ENCODE measurements around the gene MIAT.

Gene MIAT

DNA sequence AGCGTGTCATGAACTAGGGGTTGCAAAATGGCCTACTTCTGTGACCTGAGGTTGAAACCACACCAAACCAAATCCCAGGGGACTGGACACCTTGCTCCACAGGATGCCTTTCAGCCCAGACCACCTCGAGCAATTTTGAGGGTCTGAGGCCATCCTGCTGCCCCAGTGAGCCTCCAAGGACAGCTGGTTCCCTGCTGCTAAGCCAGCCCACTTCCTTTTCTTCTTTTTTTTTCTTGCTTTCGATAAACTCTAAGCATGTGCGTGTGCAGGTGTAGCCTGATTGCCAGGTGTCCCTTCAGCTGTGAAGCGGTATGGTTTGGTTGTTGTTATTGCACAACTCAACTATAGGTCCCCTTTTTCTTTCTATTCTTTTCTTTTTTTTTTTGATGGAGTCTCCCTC, 42.2 kb upstream of the MIAT start:
- H3K4me3 ChIP-seq: no peak overlapping the region
- no peak for TF ChIP-seq POLR2AphosphoS5 (IDR thresholded peaks at IDR 0.05; ENCODE audit: borderline replicate concordance, low read depth, low read length)
- TF ChIP-seq EZH2 (IDR thresholded peaks at IDR 0.05): no peak
- H3K27ac ChIP-seq: no peak overlapping the region
- H3K9ac ChIP-seq (ENCODE audit: insufficient read length): no peak overlapping the region
- DNase-seq (ENCODE audit: low read depth, low spot score): no peak
- H3K36me3 ChIP-seq (ENCODE audit: insufficient read depth, low read length): no peaks in the 10 kb centered on the region
- no peaks in the 10 kb centered on the region for H3K9me3 ChIP-seq (ENCODE audit: low read depth, low read length)

DNA sequence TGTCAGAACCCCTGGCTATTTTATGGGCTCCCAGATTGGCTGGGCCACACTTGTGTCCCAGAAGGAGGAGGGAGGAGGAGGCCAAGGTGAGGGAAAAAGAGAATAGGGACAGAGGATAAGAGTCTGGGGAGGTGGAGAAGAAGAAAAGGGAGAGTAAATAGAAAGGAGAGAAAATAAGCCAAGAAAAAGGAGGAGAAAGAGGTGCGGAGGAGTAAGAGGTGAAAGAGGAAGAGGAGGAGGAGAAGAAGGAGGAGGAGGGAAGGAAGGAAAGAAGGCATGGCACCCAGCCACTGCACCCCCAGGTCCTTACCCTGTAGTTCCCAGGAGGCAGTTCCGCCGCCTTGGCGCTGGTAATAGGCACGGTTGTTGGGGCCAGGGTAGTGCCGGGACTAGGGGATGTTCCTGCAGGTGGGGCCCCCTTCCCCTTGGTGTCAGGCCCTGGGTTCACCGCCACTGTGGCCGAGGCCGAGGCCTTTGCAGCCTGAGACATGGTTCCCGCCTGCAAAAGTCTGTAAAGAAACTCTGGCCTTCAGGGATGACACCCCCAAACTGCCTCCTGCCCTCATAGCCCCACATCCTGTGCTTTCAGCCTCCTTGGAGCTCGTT, 41.5 kb upstream of the MIAT start:
- no peaks in the 10 kb centered on the region for H3K36me3 ChIP-seq (ENCODE audit: insufficient read depth, low read length)
- H3K27ac ChIP-seq: no peak overlapping the region
- no peak for DNase-seq (ENCODE audit: low read depth, low spot score)
- H3K9ac ChIP-seq (ENCODE audit: insufficient read length): no peak overlapping the region
- no peak overlapping the region for H3K4me3 ChIP-seq
- H3K9me3 ChIP-seq (ENCODE audit: low read depth, low read length): no peaks in the 10 kb centered on the region
- TF ChIP-seq FOXP2 (optimal IDR thresholded peaks at IDR 0.05; ENCODE audit: control extremely low read depth, extremely low read length, insufficient read depth) (no peak), EZH2 (IDR thresholded peaks at IDR 0.05) (no peak), POLR2AphosphoS5 (IDR thresholded peaks at IDR 0.05; ENCODE audit: borderline replicate concordance, low read depth, low read length) (no peak)

DNA sequence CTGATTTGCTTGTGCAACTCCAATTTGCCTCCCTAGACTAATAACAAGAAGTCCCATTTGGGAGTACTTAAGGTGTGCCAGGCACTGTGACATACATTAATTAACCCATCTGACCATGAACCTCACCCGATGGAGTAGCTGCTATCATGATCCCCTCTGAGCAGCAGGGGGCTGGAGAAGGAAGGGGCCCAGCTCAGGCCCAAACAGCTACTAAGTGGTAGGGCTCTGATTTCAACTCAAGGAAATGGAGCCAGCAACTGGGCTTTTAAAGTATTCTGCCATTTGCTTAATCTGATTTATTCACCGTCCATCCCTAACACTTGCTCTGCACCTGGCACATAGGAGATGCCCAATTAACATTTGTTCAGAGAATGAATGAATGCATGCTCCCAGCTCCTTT, 40.7 kb upstream of the MIAT start:
- TF ChIP-seq FOXP2 (optimal IDR thresholded peaks at IDR 0.05; ENCODE audit: control extremely low read depth, extremely low read length, insufficient read depth): no peak
- TF ChIP-seq EZH2 (IDR thresholded peaks at IDR 0.05): no peak
- no peak for TF ChIP-seq POLR2AphosphoS5 (IDR thresholded peaks at IDR 0.05; ENCODE audit: borderline replicate concordance, low read depth, low read length)
- H3K4me3 ChIP-seq: no peak overlapping the region
- H3K9ac ChIP-seq (ENCODE audit: insufficient read length): no peak overlapping the region
- H3K36me3 ChIP-seq (ENCODE audit: insufficient read depth, low read length): no peaks in the 10 kb centered on the region
- no peak for DNase-seq (ENCODE audit: low read depth, low spot score)
- H3K27ac ChIP-seq: no peak overlapping the region
- no peaks in the 10 kb centered on the region for H3K9me3 ChIP-seq (ENCODE audit: low read depth, low read length)

DNA sequence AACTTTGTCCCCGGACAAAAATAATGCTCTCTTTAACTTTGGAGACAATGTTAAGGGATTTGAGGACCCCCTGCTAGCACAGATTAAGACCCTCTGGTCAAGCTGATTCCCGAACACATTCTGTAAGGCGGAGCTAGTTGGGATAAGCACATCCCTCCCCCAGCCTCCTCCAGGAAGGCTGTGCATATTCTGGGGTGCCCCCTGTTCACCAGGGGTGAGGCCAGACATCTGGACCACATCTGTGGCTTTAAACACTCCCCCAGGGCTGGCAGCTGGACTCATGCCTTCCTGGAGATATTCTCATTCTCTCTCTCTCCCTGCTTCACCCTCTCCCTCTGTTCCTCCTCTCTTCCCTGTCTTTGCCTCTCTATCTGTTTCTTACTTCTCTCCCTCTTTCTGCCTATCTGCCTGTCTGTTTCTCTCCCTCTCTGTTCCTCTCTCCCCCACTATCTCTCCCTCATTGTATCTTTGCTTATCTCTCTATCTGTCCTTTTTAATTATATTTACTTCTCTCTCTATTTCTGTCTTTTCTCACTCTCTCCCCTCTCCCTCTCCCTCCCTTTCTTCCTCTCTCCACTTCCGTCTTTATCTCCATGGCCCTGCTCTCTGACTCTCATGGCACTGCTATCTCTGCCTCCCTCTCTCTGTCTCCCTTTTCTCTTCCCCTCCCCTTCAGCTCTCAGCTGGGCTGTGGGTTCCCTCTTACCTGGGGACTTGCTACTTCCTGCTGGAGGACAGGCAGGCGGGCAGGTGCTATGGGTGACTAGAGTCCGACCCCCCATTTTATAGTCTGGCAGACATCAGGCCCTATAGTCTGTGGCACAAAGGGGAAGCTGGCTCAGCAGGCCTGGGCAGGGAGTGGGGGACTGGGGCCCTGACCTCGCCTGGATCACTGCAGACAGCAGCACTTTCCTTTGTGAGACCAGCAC, 39.9 kb upstream of the MIAT start, which contains the start of gene CRYBB1:
Gene CRYBB1 (minus strand): TSS at position 757 of the 929 bp plus-strand sequence. CDS start 1,708 bp downstream, outside the sequence.
- H3K4me3 ChIP-seq: no peak within 1 kb of the TSS
- H3K36me3 ChIP-seq (ENCODE audit: insufficient read depth, low read length): no peaks in the 10 kb centered on the region
- no peak for TF ChIP-seq FOXP2 (optimal IDR thresholded peaks at IDR 0.05; ENCODE audit: control extremely low read depth, extremely low read length, insufficient read depth)
- no peak for TF ChIP-seq POLR2AphosphoS5 (IDR thresholded peaks at IDR 0.05; ENCODE audit: borderline replicate concordance, low read depth, low read length)
- TF ChIP-seq EZH2 (IDR thresholded peaks at IDR 0.05): no peak
- no peak for DNase-seq (ENCODE audit: low read depth, low spot score)
- no peak within 1 kb of the TSS for H3K27ac ChIP-seq
- H3K9ac ChIP-seq (ENCODE audit: insufficient read length): no peak within 1 kb of the TSS
- H3K9me3 ChIP-seq (ENCODE audit: low read depth, low read length): no peaks in the 10 kb centered on the region

DNA sequence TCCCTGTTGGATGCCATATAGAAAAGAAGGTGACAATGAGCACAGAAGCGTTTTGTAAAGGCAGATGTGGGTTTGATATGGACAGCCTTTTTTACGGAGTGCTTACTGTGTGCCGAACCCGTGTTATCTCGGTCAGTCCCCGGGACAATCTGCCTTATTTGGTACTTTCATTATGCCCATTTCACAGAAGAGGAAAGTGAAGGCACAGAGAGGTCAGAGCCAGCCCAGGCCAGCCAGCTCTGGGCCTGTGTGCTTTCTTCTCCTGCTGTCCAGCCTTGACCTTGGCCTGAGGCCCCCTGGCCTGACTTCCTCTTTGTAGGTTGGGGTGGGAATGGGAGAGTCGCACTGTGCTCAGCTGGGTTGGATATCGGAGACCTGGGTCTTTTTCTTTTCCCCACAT, 38.9 kb upstream of the MIAT start:
- Histone ChIP-seq H3K9me3 (ENCODE audit: low read depth, low read length) (no peaks in the 10 kb centered on the region), H3K4me3 (no peak overlapping the region), H3K9ac (ENCODE audit: insufficient read length) (no peak overlapping the region), H3K27ac (no peak overlapping the region), H3K36me3 (ENCODE audit: insufficient read depth, low read length) (no peaks in the 10 kb centered on the region)
- no peak for DNase-seq (ENCODE audit: low read depth, low spot score)
- TF ChIP-seq FOXP2 (optimal IDR thresholded peaks at IDR 0.05; ENCODE audit: control extremely low read depth, extremely low read length, insufficient read depth): no peak

DNA sequence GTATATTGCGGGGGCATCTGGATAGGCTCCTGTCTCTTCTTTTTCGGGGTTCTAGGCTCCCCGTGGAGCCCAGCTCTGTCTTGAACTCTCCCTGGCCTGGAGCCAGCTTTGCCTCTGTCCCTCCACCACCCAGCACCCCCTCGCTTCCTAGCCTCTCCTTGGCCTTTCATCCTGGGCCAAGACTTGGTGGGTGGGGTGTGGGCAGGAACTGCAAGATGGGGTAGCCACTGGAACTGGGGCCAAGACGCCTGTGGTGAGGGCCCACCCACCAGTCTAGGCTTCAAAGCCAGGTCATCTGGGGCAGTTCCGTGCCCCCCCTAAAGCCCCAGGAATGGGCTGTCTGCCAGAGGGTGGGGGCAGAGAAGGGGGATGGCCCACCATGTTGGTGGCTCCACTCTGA, 37.9 kb upstream of the MIAT start:
- TF ChIP-seq POLR2AphosphoS5 (IDR thresholded peaks at IDR 0.05; ENCODE audit: borderline replicate concordance, low read depth, low read length) (no peak), FOXP2 (optimal IDR thresholded peaks at IDR 0.05; ENCODE audit: control extremely low read depth, extremely low read length, insufficient read depth) (no peak), EZH2 (IDR thresholded peaks at IDR 0.05) (no peak)
- H3K9ac ChIP-seq (ENCODE audit: insufficient read length): no peak overlapping the region
- DNase-seq (ENCODE audit: low read depth, low spot score): no peak

DNA sequence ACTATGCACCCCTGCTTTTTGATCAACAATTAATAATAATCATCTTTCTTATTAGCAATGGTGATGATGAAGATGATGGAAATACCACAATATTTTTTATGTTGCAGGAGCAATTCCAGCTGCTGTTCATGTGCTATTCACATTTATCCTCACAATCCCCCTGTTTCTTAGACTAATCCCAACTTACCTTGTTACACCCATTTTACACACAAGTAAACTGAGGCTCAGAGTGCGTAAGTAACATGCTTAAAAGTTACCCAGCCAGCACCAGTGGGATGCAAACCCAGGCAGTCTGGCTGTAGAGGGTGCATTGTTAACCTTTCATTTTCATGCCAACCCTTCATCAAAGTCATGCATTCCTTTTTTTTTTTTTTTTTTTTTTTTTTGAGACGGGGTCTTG, 37.2 kb upstream of the MIAT start:
- H3K36me3 ChIP-seq (ENCODE audit: insufficient read depth, low read length): no peaks in the 10 kb centered on the region
- TF ChIP-seq EZH2 (IDR thresholded peaks at IDR 0.05) (no peak), POLR2AphosphoS5 (IDR thresholded peaks at IDR 0.05; ENCODE audit: borderline replicate concordance, low read depth, low read length) (no peak), FOXP2 (optimal IDR thresholded peaks at IDR 0.05; ENCODE audit: control extremely low read depth, extremely low read length, insufficient read depth) (no peak)
- H3K9ac ChIP-seq (ENCODE audit: insufficient read length): no peak overlapping the region
- no peak for DNase-seq (ENCODE audit: low read depth, low spot score)
- H3K9me3 ChIP-seq (ENCODE audit: low read depth, low read length): no peaks in the 10 kb centered on the region
- H3K27ac ChIP-seq: no peak overlapping the region
- no peak overlapping the region for H3K4me3 ChIP-seq

More for the DNA sequence above, 37.9 kb upstream of the MIAT start:
- Histone ChIP-seq H3K9me3 (ENCODE audit: low read depth, low read length) (no peaks in the 10 kb centered on the region), H3K36me3 (ENCODE audit: insufficient read depth, low read length) (no peaks in the 10 kb centered on the region), H3K4me3 (no peak overlapping the region), H3K27ac (no peak overlapping the region)

DNA sequence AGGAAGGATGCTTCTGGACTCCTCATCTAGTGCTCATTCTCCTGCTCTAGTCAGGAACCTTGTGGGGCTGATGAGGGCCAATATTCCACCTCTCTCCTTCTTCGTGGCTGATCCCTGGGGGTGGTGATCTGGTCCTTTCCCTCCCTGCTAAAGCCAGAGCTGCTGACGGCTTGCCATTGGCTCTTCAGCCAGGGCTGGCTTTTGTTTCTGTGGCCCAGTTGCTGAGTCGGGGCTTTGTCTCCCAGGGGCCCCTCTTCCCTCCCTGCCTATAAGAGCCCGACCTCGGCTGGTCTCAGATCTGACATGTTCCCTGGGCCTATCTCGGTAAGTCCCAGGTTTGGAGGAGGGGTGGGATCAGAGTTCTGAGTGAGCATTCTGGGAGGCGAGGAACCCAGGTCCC, 35.7 kb upstream of the MIAT start, which contains the start of gene CRYBA4:
Gene CRYBA4 (plus strand): TSS at position 301 of the 400 bp plus-strand sequence. CDS start 634 bp downstream, outside the sequence.
- Histone ChIP-seq H3K4me3 (no peak within 1 kb of the TSS), H3K9me3 (ENCODE audit: low read depth, low read length) (no peaks in the 10 kb centered on the region), H3K36me3 (ENCODE audit: insufficient read depth, low read length) (no peaks in the 10 kb centered on the region), H3K27ac (no peak within 1 kb of the TSS), H3K9ac (ENCODE audit: insufficient read length) (no peak within 1 kb of the TSS)
- TF ChIP-seq EZH2 (IDR thresholded peaks at IDR 0.05) (no peak), POLR2AphosphoS5 (IDR thresholded peaks at IDR 0.05; ENCODE audit: borderline replicate concordance, low read depth, low read length) (no peak), FOXP2 (optimal IDR thresholded peaks at IDR 0.05; ENCODE audit: control extremely low read depth, extremely low read length, insufficient read depth) (no peak)
- no peak for DNase-seq (ENCODE audit: low read depth, low spot score)
